ENCODE results near the gene LYPD8.

The LYPD8 gene

DNA sequence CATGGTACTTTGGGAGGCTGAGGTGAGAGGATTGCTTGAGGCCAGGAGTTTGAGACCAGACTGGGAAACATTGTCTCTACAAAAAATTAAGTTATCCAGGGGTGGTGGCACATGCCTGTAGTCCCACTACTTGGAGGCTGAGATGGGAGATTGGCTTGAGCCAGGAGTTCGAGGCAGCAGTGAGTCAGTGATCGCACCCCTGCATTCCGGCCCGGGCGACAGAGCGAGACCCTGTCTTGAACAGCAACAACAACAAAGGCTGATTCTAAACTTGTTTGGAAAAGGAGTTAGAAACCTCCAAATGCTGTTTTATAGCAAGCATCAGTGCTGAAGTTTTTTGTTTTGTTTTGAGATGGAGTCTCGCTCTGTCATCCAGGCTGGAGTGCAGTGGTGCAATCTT lies 14.7 kb downstream of the LYPD8 start:
- Histone ChIP-seq H3K4me1 (ENCODE audit: control insufficient read depth, insufficient read depth, low read length) (no peaks in the 10 kb centered on the region), H3K4me3 (ENCODE audit: low read length in 2 of 2) (no peak overlapping the region), H3K9me3 (ENCODE audit: control insufficient read depth in 2 of 2, low read length in 2 of 2) (no peaks in the 10 kb centered on the region), H3K27ac (ENCODE audit: low read length) (no peak overlapping the region), H3K36me3 (ENCODE audit: control insufficient read depth in 2 of 2, insufficient read depth in 2 of 2, low read length in 2 of 2) (no peaks in the 10 kb centered on the region), H3K27me3 (ENCODE audit: control insufficient read depth in 1 of 2, insufficient read depth in 2 of 2, low read length in 2 of 2) (peaks cover 0 to 5% of the 10 kb centered on the region in 2 donors), H3K9ac (ENCODE audit: low read length in 2 of 2) (no peak overlapping the region)

DNA sequence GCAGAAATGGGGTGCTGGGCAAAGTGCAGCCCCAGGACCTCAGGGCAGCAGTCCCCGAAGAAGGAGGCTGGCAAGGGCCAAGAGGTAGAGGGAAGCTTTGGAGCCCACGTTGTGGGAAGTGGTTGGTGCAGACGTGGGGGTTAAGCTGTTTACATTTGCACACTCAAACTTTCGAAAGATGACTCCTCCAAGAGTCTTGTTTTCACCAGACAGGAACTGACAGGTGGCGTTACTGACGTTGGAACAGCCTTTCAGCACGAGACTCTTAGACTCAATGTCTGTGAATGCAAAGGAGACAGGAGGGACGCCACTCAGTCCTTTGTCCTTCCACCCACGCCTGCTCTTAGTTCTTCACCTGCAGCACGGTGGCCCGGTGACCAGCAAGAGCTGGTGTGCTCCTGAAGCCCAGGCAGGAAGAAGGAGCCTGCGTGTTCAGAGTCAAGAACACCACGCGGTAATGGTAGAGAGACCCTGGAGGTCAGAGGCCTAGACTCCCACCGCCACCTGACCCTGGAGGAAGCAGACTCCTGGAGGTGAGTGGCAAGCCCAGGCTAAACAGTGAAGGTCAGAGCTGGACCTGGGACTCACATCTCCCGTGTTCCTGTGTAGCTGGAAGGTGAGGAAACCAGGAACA lies 15.9 kb downstream of the LYPD8 start:
- no peak overlapping the region for H3K9ac ChIP-seq (ENCODE audit: low read length in 2 of 2)
- H3K36me3 ChIP-seq (ENCODE audit: control insufficient read depth in 2 of 2, insufficient read depth in 2 of 2, low read length in 2 of 2): no peaks in the 10 kb centered on the region
- H3K9me3 ChIP-seq (ENCODE audit: control insufficient read depth in 2 of 2, low read length in 2 of 2): no peaks in the 10 kb centered on the region
- H3K27me3 ChIP-seq (ENCODE audit: control insufficient read depth in 1 of 2, insufficient read depth in 2 of 2, low read length in 2 of 2): peaks cover 0 to 5% of the 10 kb centered on the region in 2 donors
- H3K27ac ChIP-seq (ENCODE audit: low read length): no peak overlapping the region
- no peaks in the 10 kb centered on the region for H3K4me1 ChIP-seq (ENCODE audit: control insufficient read depth, insufficient read depth, low read length)
- H3K4me3 ChIP-seq (ENCODE audit: low read length in 2 of 2): no peak overlapping the region

DNA sequence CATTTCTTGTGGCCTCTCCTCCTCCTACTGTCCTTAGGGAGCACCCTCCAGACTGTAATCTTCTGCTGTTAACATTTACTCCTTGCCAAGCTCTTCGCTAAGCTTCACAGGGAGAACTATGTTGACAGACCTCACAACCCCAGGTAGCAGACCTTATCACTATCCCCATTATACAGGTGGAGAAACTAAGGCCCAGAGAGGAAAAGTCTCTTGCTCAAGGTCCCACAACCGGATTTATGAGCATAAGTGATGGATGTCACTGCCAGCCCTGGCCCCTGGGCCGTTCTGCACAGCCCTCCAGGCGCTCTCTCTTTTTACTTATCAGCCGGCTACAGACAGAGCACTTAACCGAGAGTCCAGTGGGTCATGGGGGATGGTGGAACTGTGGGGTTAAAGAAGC lies 18.1 kb downstream of the LYPD8 start:
- no peak overlapping the region for H3K4me3 ChIP-seq (ENCODE audit: low read length in 2 of 2)
- H3K27ac ChIP-seq (ENCODE audit: low read length): no peak overlapping the region
- H3K36me3 ChIP-seq (ENCODE audit: control insufficient read depth in 2 of 2, insufficient read depth in 2 of 2, low read length in 2 of 2): no peaks in the 10 kb centered on the region
- peaks cover 0 to 3% of the 10 kb centered on the region in 2 donors for H3K27me3 ChIP-seq (ENCODE audit: control insufficient read depth in 1 of 2, insufficient read depth in 2 of 2, low read length in 2 of 2)
- no peak overlapping the region for H3K9ac ChIP-seq (ENCODE audit: low read length in 2 of 2)
- no peaks in the 10 kb centered on the region for H3K4me1 ChIP-seq (ENCODE audit: control insufficient read depth, insufficient read depth, low read length)
- no peaks in the 10 kb centered on the region for H3K9me3 ChIP-seq (ENCODE audit: control insufficient read depth in 2 of 2, low read length in 2 of 2)

DNA sequence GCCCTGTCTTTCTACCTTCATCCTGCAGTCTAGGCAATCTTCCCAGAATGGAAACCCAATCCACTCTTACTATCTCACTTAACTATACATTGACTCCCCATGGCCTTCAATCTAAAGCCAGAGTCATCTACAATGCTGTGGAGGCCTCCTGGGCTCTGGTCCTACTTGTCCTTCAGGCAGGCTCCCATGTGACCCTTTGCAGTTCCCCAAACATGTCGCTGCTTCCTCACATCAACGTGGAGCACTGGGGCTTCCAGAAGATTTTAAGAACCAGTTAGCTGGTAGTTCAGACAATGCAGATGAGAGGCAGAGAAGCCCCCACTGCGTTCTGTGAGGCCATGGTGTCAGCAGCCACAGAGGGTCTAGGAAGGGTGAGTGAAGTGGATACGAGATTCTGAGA lies 18.6 kb downstream of the LYPD8 start:
- Histone ChIP-seq H3K9ac (ENCODE audit: low read length in 2 of 2) (no peak overlapping the region), H3K36me3 (ENCODE audit: control insufficient read depth in 2 of 2, insufficient read depth in 2 of 2, low read length in 2 of 2) (no peaks in the 10 kb centered on the region), H3K27ac (ENCODE audit: low read length) (no peak overlapping the region), H3K4me3 (ENCODE audit: low read length in 2 of 2) (no peak overlapping the region), H3K27me3 (ENCODE audit: control insufficient read depth in 1 of 2, insufficient read depth in 2 of 2, low read length in 2 of 2) (peaks cover 0 to 3% of the 10 kb centered on the region in 2 donors), H3K9me3 (ENCODE audit: control insufficient read depth in 2 of 2, low read length in 2 of 2) (no peaks in the 10 kb centered on the region), H3K4me1 (ENCODE audit: control insufficient read depth, insufficient read depth, low read length) (no peaks in the 10 kb centered on the region)

DNA sequence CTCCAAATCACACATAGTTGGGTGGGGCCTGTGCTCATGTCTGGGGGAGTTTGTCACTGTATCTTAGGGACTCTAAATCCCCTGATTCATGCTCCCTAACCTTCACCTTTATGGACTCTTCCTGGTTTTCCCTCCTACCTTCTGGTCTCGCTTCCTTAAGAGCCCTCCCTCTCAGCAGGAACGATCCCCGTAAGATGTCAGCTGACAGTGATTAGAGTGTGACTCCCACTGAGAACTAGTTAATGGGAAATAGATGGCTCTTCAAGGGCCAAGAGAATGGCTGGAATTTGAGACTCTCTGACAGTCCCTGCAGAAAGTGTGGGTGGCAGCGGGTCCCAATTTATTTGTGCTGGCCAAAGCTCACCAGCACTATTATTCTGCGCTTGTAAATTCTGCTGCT lies 22.0 kb downstream of the LYPD8 start:
- Histone ChIP-seq H3K9ac (ENCODE audit: low read length in 2 of 2) (no peak overlapping the region), H3K27me3 (ENCODE audit: control insufficient read depth in 1 of 2, insufficient read depth in 2 of 2, low read length in 2 of 2) (no peaks in the 10 kb centered on the region), H3K27ac (ENCODE audit: low read length) (no peak overlapping the region), H3K36me3 (ENCODE audit: control insufficient read depth in 2 of 2, insufficient read depth in 2 of 2, low read length in 2 of 2) (no peaks in the 10 kb centered on the region), H3K4me1 (ENCODE audit: control insufficient read depth, insufficient read depth, low read length) (no peaks in the 10 kb centered on the region), H3K4me3 (ENCODE audit: low read length in 2 of 2) (no peak overlapping the region), H3K9me3 (ENCODE audit: control insufficient read depth in 2 of 2, low read length in 2 of 2) (no peaks in the 10 kb centered on the region)

DNA sequence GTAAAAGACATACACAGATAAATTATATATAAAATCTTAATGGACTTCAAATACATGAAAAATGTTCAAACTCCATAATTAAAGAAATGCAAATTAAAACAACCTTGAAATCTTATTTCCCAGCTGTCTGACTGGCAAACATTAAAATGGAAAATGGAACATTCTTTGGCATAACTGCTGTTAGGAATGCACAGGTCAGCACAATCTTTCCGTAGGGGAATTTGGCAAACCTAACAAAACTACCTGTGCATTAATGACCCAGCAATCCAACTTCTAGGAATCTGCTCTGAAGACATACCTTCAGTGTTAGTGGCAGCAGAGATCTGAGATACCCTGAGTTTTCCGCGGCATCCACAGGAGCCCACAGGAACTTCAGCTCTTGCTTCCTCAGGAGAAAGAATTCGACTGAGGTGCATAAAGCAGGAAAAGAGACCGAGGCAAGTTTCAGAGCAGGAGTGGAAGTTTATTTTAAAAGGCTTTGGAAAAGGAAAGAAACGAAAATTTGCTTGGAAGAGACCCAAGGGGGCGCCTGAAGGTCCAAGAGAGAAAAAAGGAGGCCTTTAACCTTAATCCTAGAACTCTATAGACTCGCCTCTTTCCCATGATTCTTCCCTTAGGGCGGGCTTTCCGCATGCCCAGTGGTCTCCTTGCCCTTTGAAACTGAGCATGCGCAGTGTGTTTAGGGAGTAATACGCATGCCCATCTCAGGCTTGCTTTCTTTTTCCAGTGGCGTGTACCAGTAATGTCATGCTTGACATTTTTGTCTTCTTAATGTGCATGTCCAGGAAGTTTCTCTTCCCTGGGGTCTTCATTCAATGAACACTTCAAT lies 24.8 kb downstream of the LYPD8 start:
- H3K9ac ChIP-seq (ENCODE audit: low read length in 2 of 2): no peak overlapping the region
- no peaks in the 10 kb centered on the region for H3K9me3 ChIP-seq (ENCODE audit: control insufficient read depth in 2 of 2, low read length in 2 of 2)
- H3K27ac ChIP-seq (ENCODE audit: low read length): no peak overlapping the region
- no peak overlapping the region for H3K4me3 ChIP-seq (ENCODE audit: low read length in 2 of 2)
- H3K36me3 ChIP-seq (ENCODE audit: control insufficient read depth in 2 of 2, insufficient read depth in 2 of 2, low read length in 2 of 2): no peaks in the 10 kb centered on the region
- no peaks in the 10 kb centered on the region for H3K27me3 ChIP-seq (ENCODE audit: control insufficient read depth in 1 of 2, insufficient read depth in 2 of 2, low read length in 2 of 2)
- H3K4me1 ChIP-seq (ENCODE audit: control insufficient read depth, insufficient read depth, low read length): no peaks in the 10 kb centered on the region

DNA sequence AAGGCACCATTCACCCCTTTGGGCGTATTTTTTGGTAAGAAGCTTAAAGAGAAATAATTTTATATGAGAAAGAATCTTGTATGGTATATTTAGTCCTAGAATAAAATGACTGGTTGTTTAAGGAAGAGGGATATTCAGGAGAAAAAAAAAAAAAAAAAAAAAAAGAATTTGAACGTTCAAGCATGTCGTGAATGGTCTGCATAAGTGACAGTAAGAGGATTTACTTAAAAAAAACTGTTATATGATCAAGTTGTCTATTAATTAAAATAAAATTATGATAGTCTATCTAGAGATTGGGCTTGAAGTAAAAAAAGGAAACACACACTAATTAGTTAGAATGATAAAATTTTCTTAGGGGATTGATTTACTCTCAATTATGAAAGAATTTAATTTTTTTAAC lies 41.3 kb downstream of the LYPD8 start:
- Histone ChIP-seq H3K36me3 (ENCODE audit: control insufficient read depth in 2 of 2, insufficient read depth in 2 of 2, low read length in 2 of 2) (no peaks in the 10 kb centered on the region), H3K9ac (ENCODE audit: low read length in 2 of 2) (no peak overlapping the region), H3K27ac (ENCODE audit: low read length) (no peak overlapping the region), H3K4me3 (ENCODE audit: low read length in 2 of 2) (no peak overlapping the region), H3K27me3 (ENCODE audit: control insufficient read depth in 1 of 2, insufficient read depth in 2 of 2, low read length in 2 of 2) (peaks cover 0 to 2% of the 10 kb centered on the region in 2 donors), H3K9me3 (ENCODE audit: control insufficient read depth in 2 of 2, low read length in 2 of 2) (no peaks in the 10 kb centered on the region), H3K4me1 (ENCODE audit: control insufficient read depth, insufficient read depth, low read length) (no peaks in the 10 kb centered on the region)

DNA sequence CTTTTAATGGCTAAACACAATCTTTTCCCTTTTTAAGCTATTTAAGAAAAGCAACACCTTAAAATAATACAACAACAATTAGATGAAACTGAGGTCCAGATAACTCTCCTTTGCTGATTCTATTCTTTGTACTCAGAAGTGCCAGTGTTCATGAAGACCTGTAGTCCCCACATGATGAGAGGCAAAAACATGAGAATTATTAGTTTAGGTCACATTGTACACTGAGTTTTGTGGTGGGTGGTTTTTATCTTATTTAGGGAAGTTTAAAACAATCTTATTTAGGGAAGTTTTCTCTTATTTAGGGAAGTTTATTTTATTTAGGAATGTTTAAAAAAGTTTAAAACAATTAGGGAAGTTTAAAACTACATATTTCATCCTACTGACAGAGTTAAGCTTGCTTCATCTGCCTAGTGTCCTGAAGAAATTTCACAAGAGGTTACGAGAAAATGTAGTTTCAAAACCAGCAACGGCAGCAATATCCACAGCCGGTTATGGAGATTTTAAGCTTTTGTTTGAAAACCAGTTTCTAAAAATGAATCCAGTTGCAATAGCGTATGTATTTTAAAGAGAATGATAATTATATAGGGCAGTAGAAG lies 45.2 kb downstream of the LYPD8 start:
- peaks cover 0 to 2% of the 10 kb centered on the region in 2 donors for H3K27me3 ChIP-seq (ENCODE audit: control insufficient read depth in 1 of 2, insufficient read depth in 2 of 2, low read length in 2 of 2)
- H3K4me1 ChIP-seq (ENCODE audit: control insufficient read depth, insufficient read depth, low read length): no peaks in the 10 kb centered on the region
- H3K4me3 ChIP-seq (ENCODE audit: low read length in 2 of 2): no peak overlapping the region
- H3K9ac ChIP-seq (ENCODE audit: low read length in 2 of 2): no peak overlapping the region
- no peak overlapping the region for H3K27ac ChIP-seq (ENCODE audit: low read length)
- H3K9me3 ChIP-seq (ENCODE audit: control insufficient read depth in 2 of 2, low read length in 2 of 2): no peaks in the 10 kb centered on the region
- H3K36me3 ChIP-seq (ENCODE audit: control insufficient read depth in 2 of 2, insufficient read depth in 2 of 2, low read length in 2 of 2): no peaks in the 10 kb centered on the region

DNA sequence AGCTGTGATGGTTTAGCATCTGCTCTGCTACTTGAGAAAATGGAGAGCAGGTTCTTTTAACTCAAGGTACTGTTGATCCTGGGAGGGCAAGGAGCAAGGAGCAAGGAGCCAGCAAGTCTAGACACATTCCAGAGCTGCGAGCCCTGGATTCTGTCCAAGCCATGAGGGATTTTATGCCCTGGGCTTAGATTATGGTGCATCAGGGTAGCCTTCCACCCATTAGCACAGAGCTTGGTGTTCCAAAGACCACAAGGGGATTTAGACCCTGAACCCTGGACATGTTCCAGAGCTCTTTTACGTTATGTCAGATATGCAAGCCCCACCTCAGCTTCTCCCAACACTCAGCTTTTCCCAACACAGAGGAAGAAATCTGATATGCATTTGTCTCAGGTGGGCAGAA lies 51.0 kb downstream of the LYPD8 start:
- no peaks in the 10 kb centered on the region for H3K9me3 ChIP-seq (ENCODE audit: control insufficient read depth in 2 of 2, low read length in 2 of 2)
- no peaks in the 10 kb centered on the region for H3K36me3 ChIP-seq (ENCODE audit: control insufficient read depth in 2 of 2, insufficient read depth in 2 of 2, low read length in 2 of 2)
- no peak overlapping the region for H3K27ac ChIP-seq (ENCODE audit: low read length)
- H3K4me1 ChIP-seq (ENCODE audit: control insufficient read depth, insufficient read depth, low read length): no peaks in the 10 kb centered on the region
- H3K27me3 ChIP-seq (ENCODE audit: control insufficient read depth in 1 of 2, insufficient read depth in 2 of 2, low read length in 2 of 2): no peaks in the 10 kb centered on the region
- H3K4me3 ChIP-seq (ENCODE audit: low read length in 2 of 2): no peak overlapping the region
- H3K9ac ChIP-seq (ENCODE audit: low read length in 2 of 2): no peak overlapping the region

DNA sequence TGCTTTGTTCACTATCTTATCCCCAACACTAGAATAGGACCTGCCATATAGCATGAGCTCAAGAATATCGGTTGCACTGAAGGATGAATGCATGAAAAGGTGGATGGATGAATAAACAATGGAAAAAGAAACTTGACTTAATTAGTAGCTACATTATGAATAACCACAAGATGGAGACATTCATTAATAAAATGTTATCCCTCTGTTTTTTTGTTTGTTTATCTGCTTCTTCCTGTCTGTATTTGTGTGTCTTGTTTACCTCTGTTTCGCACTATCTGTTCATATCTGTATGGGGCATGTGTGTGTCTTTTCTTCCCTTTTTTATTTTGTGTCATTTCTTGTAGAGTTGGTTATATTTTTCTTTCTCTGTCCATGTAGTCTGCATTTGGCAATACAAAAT lies 51.9 kb downstream of the LYPD8 start:
- no peaks in the 10 kb centered on the region for H3K9me3 ChIP-seq (ENCODE audit: control insufficient read depth in 2 of 2, low read length in 2 of 2)
- H3K27ac ChIP-seq (ENCODE audit: low read length): no peak overlapping the region
- no peaks in the 10 kb centered on the region for H3K27me3 ChIP-seq (ENCODE audit: control insufficient read depth in 1 of 2, insufficient read depth in 2 of 2, low read length in 2 of 2)
- no peak overlapping the region for H3K9ac ChIP-seq (ENCODE audit: low read length in 2 of 2)
- H3K4me1 ChIP-seq (ENCODE audit: control insufficient read depth, insufficient read depth, low read length): no peaks in the 10 kb centered on the region
- H3K4me3 ChIP-seq (ENCODE audit: low read length in 2 of 2): no peak overlapping the region
- H3K36me3 ChIP-seq (ENCODE audit: control insufficient read depth in 2 of 2, insufficient read depth in 2 of 2, low read length in 2 of 2): no peaks in the 10 kb centered on the region

DNA sequence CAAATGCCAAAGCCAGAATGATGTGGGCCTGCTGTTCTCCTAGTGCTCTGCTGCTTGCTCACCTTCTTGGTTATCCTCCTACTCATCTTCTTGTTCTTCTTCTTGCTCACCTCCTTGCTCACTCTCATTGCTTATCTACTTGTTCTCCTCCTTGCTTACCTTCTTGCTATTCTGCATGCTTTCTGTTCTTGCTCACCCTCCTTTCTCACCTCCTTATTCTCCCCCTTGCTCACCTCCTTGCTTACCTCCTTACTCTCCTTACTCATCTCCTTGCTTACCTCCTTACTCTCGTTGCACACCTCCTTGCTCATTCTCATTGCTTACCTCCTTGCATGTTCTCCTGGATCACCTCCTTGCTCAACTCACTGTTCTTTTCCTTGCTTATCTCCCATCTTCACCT lies 52.8 kb downstream of the LYPD8 start, which contains the start of gene OR14I1:
Gene OR14I1, minus strand, starts transcription at position 53 of the 400 bp plus-strand sequence.
- no peaks in the 10 kb centered on the region for H3K9me3 ChIP-seq (ENCODE audit: control insufficient read depth in 2 of 2, low read length in 2 of 2)
- H3K36me3 ChIP-seq (ENCODE audit: control insufficient read depth in 2 of 2, insufficient read depth in 2 of 2, low read length in 2 of 2): no peaks in the 10 kb centered on the region
- H3K9ac ChIP-seq (ENCODE audit: low read length in 2 of 2): no peak within 1 kb of the TSS
- no peaks in the 10 kb centered on the region for H3K27me3 ChIP-seq (ENCODE audit: control insufficient read depth in 1 of 2, insufficient read depth in 2 of 2, low read length in 2 of 2)
- H3K27ac ChIP-seq (ENCODE audit: low read length): no peak within 1 kb of the TSS
- no peak within 1 kb of the TSS for H3K4me3 ChIP-seq (ENCODE audit: low read length in 2 of 2)
- no peaks in the 10 kb centered on the region for H3K4me1 ChIP-seq (ENCODE audit: control insufficient read depth, insufficient read depth, low read length)

Data from stomach smooth muscle (tissue), 2 donors.